Superior temporal gyrus (tissue), 1 donor: ENCODE data around the gene CC2D1A.

Source experiments
- DNase-seq: peaks from one replicate; pipeline ENCODE4 v3.0.0-alpha.2; 2016; ENCODE audit errors: extremely low spot score

The CC2D1A gene

GRCh38 chr19:13905634-13906520 is at the start of gene CC2D1A, which contains the start of gene BRME1:
CC2D1A (plus strand) TSS chr19:13906201; CDS start chr19:13906442, 241 bp downstream.
BRME1 (minus strand) TSS chr19:13906117; CDS start chr19:13904892, 1,225 bp downstream.
- DNase-seq, result peak; percentile 91

DNA sequence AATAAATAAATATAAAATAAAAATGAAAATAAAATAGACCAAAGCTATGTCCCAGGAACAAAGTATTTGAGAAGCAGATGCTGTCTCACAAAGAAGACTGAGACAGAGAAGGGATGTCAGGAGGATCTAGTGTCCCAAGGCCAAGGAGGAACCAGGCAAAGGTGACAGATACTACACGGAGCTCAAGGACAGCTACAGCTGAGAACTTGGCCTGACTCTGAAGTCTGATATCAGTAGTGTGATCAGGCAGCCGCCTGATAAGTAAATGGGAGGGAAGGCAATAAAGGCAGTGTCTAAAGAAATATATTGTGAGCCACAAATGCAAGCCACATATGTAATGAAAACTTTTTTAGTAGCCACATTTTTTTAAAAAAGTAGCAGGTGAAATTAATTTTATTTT is 49.5 kb upstream of the CC2D1A start:
- DNase-seq, result no peak

- no peak for DNase-seq
Measured at GRCh38 chr19:13859361-13859880, 46.6 kb upstream of the CC2D1A start.

DNA sequence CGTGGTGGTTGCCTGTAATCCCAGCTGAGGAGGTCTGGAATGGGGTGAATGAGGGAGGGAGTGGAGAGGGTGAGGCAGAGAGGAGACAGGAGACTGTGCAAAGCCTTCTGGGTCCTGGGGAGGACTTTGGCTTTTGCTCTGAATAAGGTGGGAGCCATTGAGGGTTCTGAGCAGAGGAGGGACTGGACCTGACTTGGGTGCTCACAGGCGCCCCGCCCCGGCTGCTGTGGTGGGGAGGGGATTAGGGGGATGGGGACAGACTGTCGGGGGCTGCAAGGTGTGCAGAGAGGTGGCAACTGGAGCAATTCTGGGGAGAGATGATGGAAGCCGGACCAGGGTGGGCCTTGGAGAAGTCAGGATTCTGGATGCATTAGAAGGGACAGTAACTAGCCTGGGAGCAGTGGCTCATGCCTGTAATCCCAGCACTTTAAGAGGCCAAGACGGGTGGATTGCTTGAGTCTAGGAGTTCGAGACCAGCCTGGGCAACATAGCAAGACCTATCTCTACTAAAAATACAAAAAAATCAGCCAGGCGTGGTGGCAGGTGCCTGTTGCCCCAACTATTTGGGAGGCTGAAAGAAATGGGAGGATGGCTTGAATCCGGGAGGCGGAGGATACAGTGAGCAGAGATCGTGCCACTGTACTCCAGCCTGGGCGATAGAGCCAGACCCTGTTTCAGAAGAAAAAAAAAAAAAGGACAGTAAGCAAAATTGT is 45.2 kb upstream of the CC2D1A start:
- no peak for DNase-seq

DNA sequence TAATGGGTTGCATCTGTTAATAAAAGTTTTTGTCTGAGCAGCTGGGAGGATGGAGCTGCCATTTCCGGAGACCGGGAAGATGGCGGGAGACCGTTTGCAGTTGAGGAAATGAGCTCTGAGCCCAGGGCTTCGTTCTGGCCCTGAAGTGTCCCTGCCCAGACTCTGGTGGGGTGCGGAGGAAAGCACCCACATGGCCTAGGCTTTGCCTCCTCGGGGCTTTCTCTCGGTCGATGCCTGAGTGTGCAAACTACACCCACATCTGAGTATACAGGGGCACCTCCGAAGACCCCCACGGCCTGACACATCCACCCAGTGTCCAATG is 44.6 kb upstream of the CC2D1A start:
- DNase-seq, result no peak

DNA sequence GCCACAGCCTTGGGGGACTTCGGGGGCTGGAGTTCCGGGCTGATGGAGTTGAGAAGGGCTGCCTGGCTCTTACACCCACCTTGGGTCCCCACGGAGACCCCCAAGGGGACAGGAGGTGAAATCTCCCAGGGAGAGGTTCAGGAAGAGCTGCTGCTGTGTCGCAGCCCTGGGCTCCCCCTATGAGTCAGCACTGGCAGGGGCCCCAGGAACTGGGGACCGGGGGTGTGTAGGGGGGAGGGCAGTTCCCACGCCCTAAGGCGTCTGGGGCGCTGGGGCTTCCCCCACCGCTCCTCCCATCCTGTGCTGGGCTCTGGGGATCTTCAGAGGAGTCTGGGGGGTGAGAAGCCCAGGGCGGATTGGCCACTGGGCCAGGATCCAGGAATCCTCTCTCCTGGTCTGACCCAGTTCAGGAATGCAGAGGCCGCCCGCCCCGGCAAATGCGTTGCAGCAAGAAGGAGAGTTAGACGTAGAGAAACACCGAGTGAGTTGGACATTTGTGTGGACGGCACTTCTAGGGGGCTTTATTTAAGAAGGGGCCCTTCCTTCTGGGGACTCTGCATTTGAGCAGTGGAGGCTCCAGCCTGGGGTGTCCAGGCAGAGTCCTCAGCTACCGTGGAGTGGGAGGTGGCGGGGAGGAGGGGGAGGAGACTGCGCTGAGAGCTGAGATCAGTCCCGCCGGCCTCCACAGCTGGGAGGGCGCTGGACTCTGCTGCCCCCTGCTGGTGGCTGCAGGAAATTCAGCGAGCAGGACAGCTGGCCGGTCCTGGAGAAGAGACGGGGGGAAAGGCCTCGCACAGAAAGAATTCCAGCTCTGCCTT is 44.1 kb upstream of the CC2D1A start:
- peak; percentile 92 for DNase-seq

- peak; percentile 25 for DNase-seq
Measured at GRCh38 chr19:13864046-13864666, 41.8 kb upstream of the CC2D1A start.

DNA sequence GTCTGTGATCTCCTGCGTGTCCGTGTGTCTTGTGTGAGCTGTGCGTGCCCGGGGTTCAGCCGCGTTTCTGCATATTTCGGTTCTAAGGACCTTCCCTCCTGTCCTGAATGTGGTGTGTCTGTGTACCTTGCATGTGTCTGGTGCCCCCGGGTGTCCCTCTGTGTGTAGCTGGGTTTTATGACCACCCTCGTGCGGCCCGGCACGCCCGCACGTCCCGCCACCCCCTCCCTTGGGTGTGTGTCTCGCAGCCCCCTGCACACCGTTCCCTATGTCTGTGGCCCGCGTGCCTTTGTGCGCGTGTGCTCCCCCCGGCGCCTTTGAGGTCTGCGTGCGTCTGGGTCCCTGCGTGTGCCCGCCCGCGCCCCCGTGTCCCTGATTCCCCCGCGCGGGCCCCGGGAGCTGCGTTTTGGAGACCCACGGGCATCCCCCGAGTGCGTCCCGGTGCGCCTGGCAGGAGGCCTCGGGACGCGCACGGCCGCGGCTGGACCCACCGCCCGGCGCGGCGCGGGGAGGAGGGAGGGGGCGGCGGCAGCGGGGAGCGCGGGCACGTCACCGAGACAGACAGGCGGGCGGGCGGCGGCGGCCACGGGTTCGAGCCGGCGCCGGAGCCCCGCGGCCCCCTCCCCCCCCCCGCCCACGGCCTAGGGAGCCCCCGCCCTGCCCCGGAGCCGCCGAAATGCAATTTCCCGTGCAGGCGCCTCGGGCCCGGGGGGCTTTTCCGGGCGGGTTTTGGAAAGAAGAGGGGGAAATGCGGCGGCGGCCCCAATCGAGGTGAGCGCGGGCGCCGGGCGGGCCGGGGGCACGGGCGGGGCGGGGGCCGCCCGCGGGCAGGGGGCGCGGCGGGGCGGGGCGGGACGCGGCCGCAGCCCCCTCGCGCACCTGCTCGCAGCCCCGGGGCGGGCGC is 41.1 kb upstream of the CC2D1A start:
- DNase-seq, result no peak

DNA sequence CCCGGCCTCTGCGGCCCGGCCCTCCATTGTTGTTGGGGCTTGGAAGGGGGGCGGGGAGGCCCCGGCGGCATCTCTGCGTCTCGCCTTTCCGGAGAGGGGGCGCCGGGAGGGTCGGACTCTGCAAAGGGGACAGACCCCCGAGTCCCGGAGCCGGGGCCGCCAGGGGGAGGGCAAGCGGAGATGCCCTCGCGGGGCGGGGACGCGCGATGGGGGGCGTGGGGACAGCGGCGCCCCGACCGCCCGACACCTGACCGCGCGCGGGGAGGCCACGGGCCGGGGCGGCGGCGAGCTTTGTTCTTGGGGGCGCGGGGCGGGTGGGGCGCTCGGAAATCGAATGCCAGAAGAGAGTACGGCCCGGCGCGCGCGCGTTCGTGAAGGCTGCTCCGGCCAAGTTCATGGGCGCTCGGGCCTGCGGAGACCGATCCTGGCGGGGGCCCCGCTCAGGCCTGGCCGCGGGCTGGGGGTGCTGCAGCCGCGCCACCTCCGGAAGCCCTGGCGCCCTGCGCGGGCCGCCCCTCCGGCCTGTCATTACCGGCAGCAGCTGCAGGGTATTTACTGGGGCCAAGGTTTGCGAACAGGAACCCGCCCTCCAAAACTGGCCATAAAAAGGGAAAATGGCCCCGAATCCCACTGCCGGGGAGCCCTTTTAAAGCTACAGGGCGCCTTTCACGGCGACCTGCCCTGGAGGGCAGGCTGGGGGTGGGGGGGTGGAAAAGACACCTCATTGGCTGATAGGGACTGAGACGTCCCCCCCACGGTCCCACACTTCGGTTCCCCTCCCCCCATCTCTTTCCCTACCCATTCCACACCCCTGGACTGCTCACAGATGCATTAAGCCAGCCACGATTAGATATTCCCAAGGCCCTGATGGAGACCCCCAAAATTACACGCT is 40.2 kb upstream of the CC2D1A start:
- no peak for DNase-seq

DNA sequence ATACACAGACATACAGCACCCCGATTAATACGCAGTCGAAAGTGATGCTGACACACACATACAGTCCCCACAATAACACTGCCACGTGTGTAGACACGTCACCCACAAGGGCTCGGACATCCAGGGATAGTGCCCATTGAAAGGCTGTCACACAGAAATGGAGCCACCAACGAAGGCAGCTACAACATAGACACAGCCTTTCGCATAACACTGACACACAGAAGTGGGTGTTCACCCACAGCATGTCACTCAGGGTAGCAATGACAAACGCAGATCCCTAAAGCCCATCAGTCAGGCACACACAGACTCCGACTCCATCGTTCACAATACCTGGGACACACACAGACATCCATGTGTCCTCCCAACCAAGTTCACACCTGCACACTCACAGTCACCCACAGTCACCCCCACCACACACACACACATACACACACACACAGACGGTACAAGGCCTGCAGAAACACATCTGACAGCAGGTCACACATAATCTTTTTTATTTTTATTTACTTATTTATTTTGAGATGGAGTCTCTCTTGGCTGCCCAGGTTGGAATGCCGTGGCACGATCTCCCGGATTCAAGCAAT is 39.4 kb upstream of the CC2D1A start:
- no peak for DNase-seq

DNA sequence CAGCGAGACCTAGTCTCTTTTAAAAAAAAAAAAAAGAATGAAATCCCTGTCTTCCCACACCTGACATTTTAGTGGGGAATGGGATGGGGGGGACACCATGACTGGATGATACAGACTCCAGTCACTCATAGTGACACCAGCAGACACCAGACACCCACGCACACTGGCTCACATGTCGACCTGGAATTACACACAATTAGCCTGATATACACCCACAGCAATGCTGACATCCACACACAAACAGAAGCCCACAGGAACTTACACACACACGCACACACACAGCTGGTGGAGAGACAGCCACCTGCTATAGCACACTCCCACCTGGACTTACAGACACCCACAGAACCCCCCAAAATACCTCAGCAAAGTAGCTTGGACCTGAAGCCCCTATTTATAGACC is 37.3 kb upstream of the CC2D1A start:
- DNase-seq, result no peak

DNA sequence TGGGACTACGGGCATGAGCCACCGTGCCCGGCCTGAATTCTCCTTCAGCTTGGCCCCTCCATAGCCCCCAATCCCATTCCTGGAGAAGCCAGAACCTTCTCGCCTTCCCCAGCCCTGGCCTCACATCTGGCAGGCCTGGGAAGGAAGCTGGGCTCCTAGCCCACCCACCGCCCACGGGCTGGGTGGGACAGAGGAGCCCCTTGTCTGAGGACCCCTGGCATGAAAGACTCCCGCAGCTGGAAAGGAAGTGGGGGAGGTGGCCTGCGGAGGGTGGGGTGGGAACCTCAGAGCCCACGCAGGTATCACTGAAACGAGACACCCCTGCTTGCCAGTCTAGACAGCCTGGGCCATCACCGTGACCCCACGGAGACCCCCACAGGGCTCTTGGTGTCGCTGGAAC is 36.7 kb upstream of the CC2D1A start:
- DNase-seq, result no peak

DNA sequence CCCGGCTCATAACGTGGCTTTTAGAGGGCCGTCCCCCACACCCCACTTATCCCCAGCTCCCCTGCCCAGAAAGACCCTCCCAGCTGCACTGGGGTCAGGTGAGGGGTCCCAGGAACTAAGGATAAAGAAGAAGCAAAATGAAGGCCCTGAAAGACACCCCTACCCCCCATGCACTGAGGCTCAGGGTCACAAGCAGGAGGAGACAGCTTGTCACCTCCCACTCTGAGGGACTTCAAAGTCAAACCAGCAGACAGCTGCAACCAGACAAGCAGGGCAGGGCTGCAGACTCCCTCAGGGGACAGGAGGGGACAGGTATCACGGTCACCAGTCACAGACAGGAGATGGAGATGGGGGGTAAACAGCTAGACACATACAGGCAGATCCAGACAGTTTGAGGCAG is 35.1 kb upstream of the CC2D1A start:
- no peak for DNase-seq

GRCh38 chr19:13872339-13872694 is 33.7 kb upstream of the CC2D1A start:
- no peak for DNase-seq

DNA sequence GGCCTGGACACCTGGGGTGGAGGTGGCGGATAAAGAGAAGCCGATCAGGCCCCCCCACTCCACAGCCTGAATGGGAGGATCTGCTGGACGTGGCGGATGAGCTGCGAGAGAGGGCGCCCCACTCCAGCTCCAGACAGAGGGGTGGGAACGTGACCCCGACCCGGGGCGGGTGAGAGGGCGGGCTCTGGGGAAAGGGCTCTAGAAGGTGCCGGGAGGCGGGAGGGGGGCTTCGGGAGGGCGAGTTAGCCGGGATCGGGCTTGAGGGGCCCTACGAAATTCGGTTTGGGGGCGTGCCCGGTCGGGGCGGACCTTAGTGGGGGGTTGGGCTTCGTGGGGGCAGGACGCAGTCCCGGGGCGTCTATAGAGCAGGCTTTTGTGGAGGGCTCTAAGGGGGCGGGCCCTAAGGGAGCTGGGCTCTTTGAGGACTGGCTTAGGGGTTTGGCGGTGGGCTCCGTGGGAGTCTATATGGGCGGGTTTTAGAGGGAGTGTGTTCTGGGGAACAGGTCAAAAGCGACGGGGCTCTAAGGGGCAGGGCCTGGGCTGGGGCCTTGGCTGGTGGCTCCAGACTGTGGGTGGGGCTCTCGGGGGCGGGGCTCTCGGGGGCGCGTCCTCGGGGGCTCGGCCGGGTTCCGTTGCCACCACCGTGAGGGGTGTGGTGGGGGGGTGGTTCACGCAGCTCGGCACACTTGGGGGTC is 33.2 kb upstream of the CC2D1A start:
- no peak for DNase-seq

DNA sequence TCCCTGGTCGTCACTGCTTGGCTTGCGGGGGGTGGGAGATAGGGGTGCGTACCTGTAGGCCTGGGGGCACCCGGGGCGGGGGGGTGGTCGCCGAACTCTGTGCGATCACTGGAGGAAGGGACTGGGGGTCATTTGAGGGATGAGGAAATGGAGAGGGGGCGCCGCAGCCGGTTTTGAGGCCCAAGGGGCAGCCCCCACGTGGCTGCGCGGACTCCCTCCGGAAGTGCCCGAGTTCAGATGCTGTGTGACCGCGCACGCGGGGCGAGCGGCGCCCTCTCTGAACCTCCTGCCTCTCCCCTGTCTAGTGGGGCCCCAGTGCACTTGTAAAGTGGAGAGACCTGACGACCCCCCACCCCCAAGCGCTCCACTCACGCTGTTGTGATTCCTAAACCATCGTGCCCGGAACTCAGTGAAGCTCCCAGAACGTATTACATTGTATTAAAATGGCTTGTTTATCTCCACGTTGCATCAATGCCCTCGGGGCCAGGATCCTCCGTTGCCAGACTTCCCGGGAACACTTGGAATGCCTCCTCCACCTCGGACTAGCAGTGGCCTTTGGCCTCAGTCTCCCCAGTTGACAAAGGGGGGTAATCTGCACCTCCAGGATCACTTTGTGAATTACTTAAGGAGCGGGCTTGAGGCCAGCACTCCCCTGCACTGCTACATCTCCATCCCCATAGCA is 32.0 kb upstream of the CC2D1A start:
- no peak for DNase-seq

DNA sequence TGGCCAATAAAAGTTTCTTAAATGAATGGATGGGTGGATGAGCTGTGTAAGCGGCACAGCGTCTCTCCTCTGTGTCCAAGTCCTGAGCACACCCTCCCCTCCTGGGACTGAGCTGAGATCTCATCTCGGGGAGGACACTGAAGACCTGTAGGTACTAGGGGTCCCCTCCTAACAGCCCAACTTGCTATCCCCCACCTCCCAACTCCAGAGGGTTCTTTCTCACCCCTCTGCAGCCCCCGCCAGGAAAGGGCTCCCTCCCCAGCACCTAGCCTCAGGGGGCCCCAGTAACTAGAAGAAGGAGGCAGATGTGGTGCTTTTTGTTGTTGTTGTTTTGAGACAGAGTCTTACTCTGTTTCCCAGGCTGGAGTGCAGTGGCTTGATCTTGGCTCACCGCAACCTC is 30.2 kb upstream of the CC2D1A start:
- DNase-seq, result no peak

DNA sequence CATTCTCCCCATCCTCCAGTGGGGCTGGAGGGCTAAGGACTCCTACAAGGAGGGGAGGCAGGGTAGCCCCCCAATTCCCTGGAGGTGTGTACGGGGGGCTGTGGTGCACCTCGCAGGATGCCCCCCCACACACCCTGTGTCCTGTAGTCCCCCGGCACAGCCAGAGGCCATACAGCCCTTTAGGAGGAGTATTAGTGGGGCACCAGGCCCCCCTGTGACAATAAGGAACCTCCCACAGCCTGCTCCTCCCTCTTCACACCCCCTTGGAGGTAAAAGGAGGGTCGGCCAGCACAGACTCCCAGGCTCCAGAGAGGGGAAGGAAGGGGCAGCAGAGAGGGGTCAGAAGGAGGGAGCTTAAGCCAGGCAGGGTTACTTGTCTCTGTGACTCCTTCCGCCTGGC is 29.2 kb upstream of the CC2D1A start, which contains the start of gene NANOS3:
Gene NANOS3, plus strand, starts transcription at position 301 of the 400 bp plus-strand sequence. CDS start 115 bp downstream, outside the sequence.
- no peak for DNase-seq
